GM21515 (cell line): ENCODE measurements around the gene PTGDR2.
"Not testable (repeated sequence)": the region's sequence is repeated elsewhere in the genome, so short reads cannot be mapped to it uniquely, and the experiment has no call there.

Experiments used
- ATAC-seq: cut with Tn5 transposase; IDR thresholded peaks from one replicate; pipeline ENCODE4 v1.9.1; 2021; ENCODE audit not compliant: unreplicated experiment

The PTGDR2 gene

GRCh38 chr11:60842668-60843600 lies 12.8 kb downstream of the PTGDR2 start:
- no peak for ATAC-seq

GRCh38 chr11:60841797-60842667 lies 13.7 kb downstream of the PTGDR2 start, which contains the start of gene CCDC86:
CCDC86 (plus strand) TSS chr11:60842113; CDS start chr11:60842125, 12 bp downstream.
- ATAC-seq = peak; percentile 75

- no peak for ATAC-seq
Measured at GRCh38 chr11:60840470-60841430, 15.0 kb downstream of the PTGDR2 start.

- ATAC-seq = no peak
Measured at GRCh38 chr11:60838132-60838531, 17.6 kb downstream of the PTGDR2 start.

- ATAC-seq = no peak
Measured at GRCh38 chr11:60836866-60837515, 18.8 kb downstream of the PTGDR2 start.

- ATAC-seq = no peak
Measured at GRCh38 chr11:60835534-60835846, 20.3 kb downstream of the PTGDR2 start.

- no peak for ATAC-seq
Measured at GRCh38 chr11:60834742-60835533, 20.8 kb downstream of the PTGDR2 start.

- ATAC-seq = no peak
Measured at GRCh38 chr11:60831501-60832079, 24.2 kb downstream of the PTGDR2 start.

- ATAC-seq = peak; percentile 75
Measured at GRCh38 chr11:60831143-60831500, 24.6 kb downstream of the PTGDR2 start.

- no peak for ATAC-seq
Measured at GRCh38 chr11:60830478-60831142, 25.1 kb downstream of the PTGDR2 start.

GRCh38 chr11:60825790-60826189 lies 30.0 kb downstream of the PTGDR2 start:
- no peak for ATAC-seq

GRCh38 chr11:60825118-60825517 lies 30.6 kb downstream of the PTGDR2 start:
- ATAC-seq = no peak

- ATAC-seq = not testable (repeated sequence)
Measured at GRCh38 chr11:60823745-60824306, 31.9 kb downstream of the PTGDR2 start.

- ATAC-seq = no peak
Measured at GRCh38 chr11:60821827-60822599, 33.7 kb downstream of the PTGDR2 start.

- ATAC-seq = no peak
Measured at GRCh38 chr11:60818057-60818456, 37.7 kb downstream of the PTGDR2 start.

- ATAC-seq = no peak
Measured at GRCh38 chr11:60816590-60817157, 39.1 kb downstream of the PTGDR2 start.

GRCh38 chr11:60814112-60814511 lies 41.6 kb downstream of the PTGDR2 start:
- no peak for ATAC-seq
